GM15510 (cell line): ENCODE results near the gene ARHGDIB.

Experiments used
- POLR2A ChIP-seq: IDR thresholded peaks from 3 replicates; pipeline ENCODE4 v1.6.1; 2011; ENCODE audit warnings: borderline replicate concordance; ENCODE audit not compliant: insufficient read length; ENCODE audit errors: extremely low read depth

ARHGDIB gene

GRCh38 chr12:14965221-14965620 is 3.8 kb upstream of the ARHGDIB start:
- TF ChIP-seq POLR2A, result no peak

GRCh38 chr12:14964406-14964805 is 3.0 kb upstream of the ARHGDIB start:
- TF ChIP-seq POLR2A, result no peak

- TF ChIP-seq POLR2A, result no peak
Measured at GRCh38 chr12:14963520-14963919, 2.1 kb upstream of the ARHGDIB start.

GRCh38 chr12:14962797-14963196 is 1.4 kb upstream of the ARHGDIB start:
- TF ChIP-seq POLR2A, result no peak

GRCh38 chr12:14962153-14962539 is 745 bp upstream of the ARHGDIB start:
- no peak for TF ChIP-seq POLR2A

- no peak for TF ChIP-seq POLR2A
Measured at GRCh38 chr12:14960548-14961465, 594 bp downstream of the ARHGDIB start.

- no peak for TF ChIP-seq POLR2A
Measured at GRCh38 chr12:14959916-14960496, 1.4 kb downstream of the ARHGDIB start.

- no peak for TF ChIP-seq POLR2A
Measured at GRCh38 chr12:14959463-14959862, 1.9 kb downstream of the ARHGDIB start.

- no peak for TF ChIP-seq POLR2A
Measured at GRCh38 chr12:14959126-14959440, 2.3 kb downstream of the ARHGDIB start.

- no peak for TF ChIP-seq POLR2A
Measured at GRCh38 chr12:14958361-14959125, 2.9 kb downstream of the ARHGDIB start.

GRCh38 chr12:14957551-14958168 is 3.7 kb downstream of the ARHGDIB start:
- TF ChIP-seq POLR2A, result no peak

GRCh38 chr12:14956905-14957304 is 4.5 kb downstream of the ARHGDIB start:
- no peak for TF ChIP-seq POLR2A

GRCh38 chr12:14956024-14956891 is 5.1 kb downstream of the ARHGDIB start:
- no peak for TF ChIP-seq POLR2A

- TF ChIP-seq POLR2A, result no peak
Measured at GRCh38 chr12:14954269-14954668, 7.1 kb downstream of the ARHGDIB start.
